Activated CD8-positive, alpha-beta memory T cell treated with anti-CD3 and anti-CD28 coated beads for 1 hour (primary cell): ENCODE measurements around the gene PTPRN2.
"Not testable (repeated sequence)": the region's sequence is repeated elsewhere in the genome, so short reads cannot be mapped to it uniquely, and the experiment has no call there.

Source experiments
- DNase-seq, 2 donors: peaks; one replicate each; pipeline ENCODE4 v3.0.0-alpha.2; 2020; ENCODE audit warnings: low read depth in 1 of 2; ENCODE audit errors: extremely low read depth in 1 of 2

Gene PTPRN2

GRCh38 chr7:157932498-157933218 lies 655.0 kb downstream of the PTPRN2 start:
- DNase-seq: no peak

- DNase-seq: no peak
Measured at GRCh38 chr7:157930926-157931466, 656.6 kb downstream of the PTPRN2 start.

GRCh38 chr7:157930441-157930840 lies 657.2 kb downstream of the PTPRN2 start:
- no peak for DNase-seq

- DNase-seq: no peak
Measured at GRCh38 chr7:157929671-157930070, 658.0 kb downstream of the PTPRN2 start.

GRCh38 chr7:157928808-157929425 lies 658.7 kb downstream of the PTPRN2 start:
- no peak for DNase-seq

DNA sequence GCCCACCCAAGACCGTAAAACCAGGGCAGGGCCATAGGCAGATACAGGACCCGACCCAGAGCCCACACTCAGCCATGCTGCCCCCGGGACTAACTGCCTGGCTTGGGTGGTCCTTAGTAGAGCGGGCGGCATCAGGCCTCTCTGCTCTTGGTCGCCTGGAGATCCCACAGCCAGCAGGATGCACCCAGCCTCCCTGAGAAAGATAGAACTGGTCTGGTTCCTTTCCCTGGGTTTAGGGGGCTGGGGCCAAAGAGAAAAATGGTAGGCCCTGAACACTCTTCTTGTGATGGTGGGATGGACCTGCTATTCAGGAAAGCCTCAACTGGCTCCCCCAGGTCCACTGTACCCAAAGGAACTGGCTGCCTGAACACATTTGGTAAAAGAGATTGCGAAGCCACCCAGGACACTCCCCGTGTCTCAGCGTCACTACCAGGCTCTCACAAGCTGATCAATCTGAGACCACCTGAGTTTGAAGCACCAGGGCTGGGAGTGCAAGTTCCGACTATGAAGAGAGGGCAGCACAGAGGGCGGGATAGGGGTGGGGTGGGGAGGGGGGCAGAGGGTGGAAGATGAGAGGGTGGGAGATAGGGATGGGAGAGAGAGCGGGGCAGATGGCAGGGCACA lies 659.3 kb downstream of the PTPRN2 start:
- no peak for DNase-seq

GRCh38 chr7:157927313-157927925 lies 660.2 kb downstream of the PTPRN2 start:
- no peak for DNase-seq

GRCh38 chr7:157926521-157927150 lies 661.0 kb downstream of the PTPRN2 start:
- DNase-seq: no peak

- no peak for DNase-seq
Measured at GRCh38 chr7:157926107-157926506, 661.5 kb downstream of the PTPRN2 start.

GRCh38 chr7:157925383-157925875 lies 662.2 kb downstream of the PTPRN2 start:
- no peak for DNase-seq

DNA sequence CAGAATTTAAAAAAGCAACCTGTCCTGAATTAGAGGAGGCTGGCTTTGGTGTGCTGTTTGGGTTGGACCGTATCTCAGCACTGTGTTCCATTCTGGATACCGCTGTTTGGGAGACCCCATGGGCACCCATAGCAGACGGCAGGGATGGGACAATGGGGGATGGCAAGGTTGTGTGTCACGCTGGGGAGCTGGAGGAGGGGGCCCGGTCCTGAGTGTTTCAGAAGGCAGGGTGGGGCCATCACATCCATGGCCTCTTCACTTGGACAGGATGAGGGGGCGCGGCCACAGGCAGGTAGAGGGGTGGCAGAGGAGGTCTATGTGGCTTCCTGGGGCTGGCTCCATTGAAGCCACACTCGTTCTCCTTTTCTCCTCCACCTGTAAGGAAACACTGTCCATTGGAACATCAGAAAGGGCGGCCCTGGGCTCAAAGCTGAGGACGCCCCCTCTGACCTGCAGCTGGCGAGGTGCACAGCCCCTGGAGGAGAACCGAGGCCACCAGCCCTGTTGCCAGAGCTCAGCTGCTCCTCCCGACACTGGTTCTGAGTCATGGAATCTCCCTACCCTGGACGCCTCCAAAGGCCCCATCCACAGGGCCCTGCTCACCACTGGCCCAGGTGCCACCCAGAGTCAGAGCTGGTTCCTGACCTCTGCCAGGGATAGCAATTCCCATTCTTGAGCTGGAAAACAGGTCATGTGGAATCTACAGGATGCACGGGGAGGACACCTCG lies 663.6 kb downstream of the PTPRN2 start:
- DNase-seq: no peak

GRCh38 chr7:157922576-157922975 lies 665.0 kb downstream of the PTPRN2 start:
- DNase-seq: no peak

DNA sequence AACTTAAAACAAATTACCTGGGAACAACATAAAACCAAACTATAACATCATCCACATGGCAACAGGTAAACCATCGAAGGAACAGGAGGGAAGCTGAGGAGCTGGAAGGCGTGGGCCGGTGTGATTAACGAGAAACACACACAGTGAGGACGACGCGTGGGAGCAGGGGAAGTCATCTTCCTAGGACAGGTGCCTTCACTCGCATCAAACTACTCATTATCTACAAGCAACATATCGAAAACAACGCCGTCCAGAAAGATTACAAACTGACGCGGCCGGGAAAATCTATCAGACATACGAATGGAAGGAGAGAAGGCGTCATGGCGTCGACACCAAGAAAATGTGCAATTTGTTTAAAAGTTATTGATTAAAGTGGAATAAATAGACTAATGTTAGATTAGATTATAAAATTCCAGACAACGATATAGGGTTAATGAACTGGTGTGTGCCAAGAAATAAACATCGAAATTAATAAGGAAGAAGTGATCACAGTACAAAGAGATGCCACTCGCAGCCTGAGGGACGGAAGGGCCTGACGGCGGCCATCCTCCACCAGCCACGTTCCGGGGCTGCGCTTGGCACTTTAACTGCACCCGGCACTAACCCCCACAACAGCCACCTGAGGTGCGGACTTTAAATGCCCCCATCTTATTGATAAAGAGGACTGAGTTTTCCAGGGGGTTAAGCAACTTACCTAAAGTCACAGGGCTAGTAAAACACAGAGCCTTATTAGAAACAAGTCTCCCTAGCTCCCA lies 669.1 kb downstream of the PTPRN2 start:
- no peak for DNase-seq

DNA sequence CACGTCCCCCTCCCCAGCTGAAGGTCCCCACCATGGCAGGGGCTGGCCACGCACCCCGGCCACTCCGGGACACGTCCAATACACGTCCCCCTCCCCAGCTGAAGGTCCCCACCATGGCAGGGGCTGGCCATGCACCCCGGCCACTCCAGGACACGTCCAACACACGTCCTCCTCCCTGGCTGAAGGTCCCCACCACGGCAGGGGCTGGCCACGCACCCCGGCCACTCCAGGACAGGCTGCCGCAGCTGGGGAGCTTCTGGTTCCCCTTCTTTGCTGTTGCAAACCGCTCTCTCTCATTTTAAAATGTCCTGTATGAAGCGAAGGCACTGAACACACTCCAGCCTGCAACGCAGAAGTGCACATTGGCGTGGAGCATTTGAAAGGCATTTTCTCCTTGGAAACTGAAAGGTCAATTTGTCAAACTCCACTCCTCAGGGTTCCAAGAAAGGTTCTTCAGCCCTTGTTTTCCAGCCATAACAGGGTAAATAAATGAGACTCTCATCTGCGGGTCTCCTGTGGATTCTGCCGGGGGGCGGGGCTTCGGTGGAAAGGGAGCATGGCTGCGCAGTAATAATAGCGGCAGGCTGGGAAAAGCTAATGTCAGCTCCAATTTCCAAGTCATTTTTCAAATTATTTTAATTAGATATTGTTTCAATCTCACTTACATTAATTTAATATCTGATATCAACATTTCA lies 670.5 kb downstream of the PTPRN2 start:
- no peak for DNase-seq

DNA sequence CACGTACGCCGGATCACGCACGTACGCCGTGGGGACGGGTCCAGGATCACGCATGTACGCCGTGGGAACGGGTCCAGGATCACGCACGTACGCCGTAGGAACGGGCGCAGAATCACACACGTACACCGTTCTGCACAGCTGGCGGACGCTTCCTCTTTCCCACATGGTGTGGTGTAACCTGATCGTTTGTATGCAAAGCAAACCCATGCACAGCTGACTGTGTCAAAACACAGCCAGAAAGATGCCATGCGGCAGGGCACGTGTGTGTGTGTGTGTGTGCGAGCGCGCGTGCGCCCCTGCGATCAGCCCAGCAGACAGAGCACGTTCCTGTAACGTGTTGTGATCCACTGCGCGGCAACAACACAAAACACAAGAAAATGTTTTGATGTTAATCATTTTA lies 677.2 kb downstream of the PTPRN2 start:
- no peak for DNase-seq

DNA sequence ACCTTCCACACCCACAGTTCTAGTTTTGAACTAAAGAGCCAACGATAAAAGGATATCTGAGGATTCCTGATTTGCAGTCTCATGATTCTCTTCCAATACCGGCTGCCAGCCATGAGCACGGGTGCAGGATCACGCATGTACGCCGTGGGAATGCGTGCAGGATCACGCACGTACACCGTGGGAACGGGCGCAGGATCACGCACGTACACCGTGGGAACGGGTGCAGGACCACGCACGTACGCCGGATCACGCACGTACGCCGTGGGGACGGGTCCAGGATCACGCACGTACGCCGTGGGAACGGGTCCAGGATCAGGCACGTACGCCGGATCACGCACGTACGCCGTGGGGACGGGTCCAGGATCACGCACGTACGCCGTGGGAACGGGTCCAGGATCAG lies 677.6 kb downstream of the PTPRN2 start:
- not testable (repeated sequence) for DNase-seq

DNA sequence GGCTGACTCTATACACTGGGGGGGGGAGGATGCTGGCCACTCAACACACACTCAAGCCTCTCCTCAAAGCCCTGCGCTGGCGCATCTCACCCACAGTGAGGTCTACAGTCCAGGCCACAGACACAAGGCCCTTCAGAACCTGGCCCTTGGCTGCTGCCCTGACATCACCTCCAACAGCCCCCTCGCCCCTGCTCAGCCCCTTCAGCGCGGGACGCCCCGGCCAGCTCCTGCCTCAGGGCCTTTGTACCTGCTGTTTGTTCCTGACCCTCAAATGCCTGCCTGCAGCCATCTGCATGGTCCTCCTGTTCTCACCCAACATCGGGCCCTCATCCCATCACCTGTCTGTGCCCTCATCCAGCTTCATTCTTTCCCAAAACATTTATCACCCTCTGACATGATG lies 678.3 kb downstream of the PTPRN2 start:
- DNase-seq: no peak

DNA sequence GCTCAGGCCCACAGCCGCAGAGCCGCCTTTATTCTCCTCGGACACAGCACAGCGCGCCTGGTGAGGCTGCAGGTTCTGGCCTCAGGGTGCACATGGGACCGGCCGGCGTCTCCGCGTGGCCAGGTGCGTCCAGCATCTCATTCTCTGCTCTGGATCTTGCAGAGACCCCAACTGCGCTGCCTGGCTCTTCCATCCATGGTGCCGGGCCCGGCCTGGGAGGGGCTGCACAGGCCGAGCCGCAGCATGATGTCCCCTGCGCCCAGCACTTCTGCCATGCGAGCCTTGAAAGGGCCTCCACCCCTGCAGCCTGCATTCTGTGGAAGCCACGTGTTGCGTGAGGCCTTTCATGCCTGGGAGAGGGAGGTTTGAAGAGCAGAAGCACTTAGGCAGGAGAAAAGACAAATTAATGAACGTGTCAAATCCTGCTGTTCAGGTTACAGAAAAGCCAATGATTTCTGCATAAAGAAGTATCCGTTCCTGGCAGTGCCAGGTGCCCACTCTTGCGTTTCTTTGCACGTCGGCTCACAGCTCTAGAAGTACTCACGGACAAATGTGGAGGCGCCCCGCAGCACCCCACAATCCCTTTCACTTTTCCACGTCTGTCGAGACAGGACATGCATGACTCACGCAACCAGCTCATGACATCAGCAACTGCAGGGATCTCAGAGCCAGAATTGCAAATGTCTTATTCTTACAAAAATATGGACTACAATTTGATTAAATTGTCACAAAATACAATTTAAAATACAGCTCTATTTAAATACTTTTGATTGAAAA lies 679.4 kb downstream of the PTPRN2 start:
- no peak for DNase-seq
